Measurements from ENCODE around the gene SIDT1. TPM values are rescaled to one million over a fixed set of nuclear protein-coding genes. Genes with fewer than 3 reads are reported as not detected.
A peak's percentile ranks its signal among the peaks of the same experiment; 100 is the strongest.

SIDT1 gene
- total RNA-seq, 4 donors from 2014 or later: 62.5 to 116 (median 91.6) TPM

DNA sequence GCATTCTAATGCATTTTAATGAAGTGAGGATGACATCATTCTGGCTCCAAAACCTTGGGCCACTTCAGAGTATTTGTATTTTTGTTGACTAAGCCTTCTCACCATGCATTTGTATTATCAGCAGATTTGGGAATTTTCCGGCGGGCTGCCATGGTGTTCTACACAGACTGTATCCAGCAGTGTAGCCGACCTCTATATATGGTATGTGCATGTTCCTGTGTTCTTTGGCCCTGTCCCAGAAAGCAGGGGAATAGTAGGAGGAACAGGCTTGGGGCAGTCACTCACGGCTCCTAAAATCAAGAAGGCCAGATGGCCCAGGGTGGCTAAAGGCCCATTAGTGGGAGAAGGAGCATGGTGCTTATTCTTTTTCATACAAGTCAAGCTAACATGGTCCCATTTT lies 83.6 kb downstream of the SIDT1 start:
- H3K36me3 ChIP-seq: peaks cover 0 to 18% (median 0%) of the 10 kb centered on the region in 3 donors
- TF ChIP-seq CTCF (IDR thresholded peaks at IDR 0.05) (no peak), POLR2A (IDR thresholded peaks at IDR 0.05) (no peak)
- no peak overlapping the region for H3K4me3 ChIP-seq
- H3K4me1 ChIP-seq: no peaks in the 10 kb centered on the region
- no peak overlapping the region for H3K27ac ChIP-seq
- no peaks in the 10 kb centered on the region for H3K9me3 ChIP-seq
- H3K27me3 ChIP-seq: no peaks in the 10 kb centered on the region
- no peak for DNase-seq

DNA sequence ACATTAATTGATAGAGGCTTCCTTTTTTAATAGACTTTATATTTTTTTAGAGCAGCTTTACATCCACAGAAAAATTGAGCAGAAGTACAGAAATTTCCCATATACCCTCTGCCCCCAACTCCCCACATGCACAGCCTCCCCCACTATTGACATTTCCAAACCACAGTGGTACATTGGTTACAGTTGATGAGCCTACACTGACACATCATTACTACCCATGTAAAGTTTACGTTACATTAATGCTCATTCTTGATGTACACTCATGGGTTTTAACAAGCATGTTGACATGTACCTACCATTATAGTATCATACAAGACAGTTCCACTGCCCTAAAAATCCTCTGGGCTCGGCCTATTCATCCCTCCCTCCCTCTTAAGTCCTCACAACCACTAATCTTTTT lies 85.4 kb downstream of the SIDT1 start:
- Histone ChIP-seq H3K27me3 (no peaks in the 10 kb centered on the region), H3K4me1 (no peaks in the 10 kb centered on the region), H3K9me3 (no peaks in the 10 kb centered on the region), H3K27ac (no peak overlapping the region), H3K36me3 (peaks cover 0 to 12% (median 0%) of the 10 kb centered on the region in 3 donors), H3K4me3 (no peak overlapping the region)
- TF ChIP-seq CTCF (IDR thresholded peaks at IDR 0.05) (no peak), POLR2A (IDR thresholded peaks at IDR 0.05) (no peak)
- DNase-seq: no peak

DNA sequence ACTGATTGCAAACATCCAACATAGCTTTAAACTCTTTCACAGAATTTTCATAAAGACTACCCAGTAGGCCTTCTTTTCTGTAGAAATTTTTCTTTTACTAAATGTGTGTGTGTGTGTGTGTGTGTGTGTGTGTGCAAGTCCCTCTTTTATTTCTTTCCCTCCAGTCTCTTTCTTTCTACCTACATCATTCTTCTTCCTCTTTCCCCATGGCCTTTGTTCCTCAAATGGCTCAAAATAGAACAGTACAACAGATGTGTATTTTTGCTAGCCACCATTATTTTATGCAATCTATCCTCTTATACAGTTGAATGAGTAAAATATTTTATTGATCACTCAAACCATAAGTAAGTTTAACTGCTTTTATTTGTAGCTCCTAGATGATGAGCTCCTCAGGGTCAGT lies 87.7 kb downstream of the SIDT1 start:
- no peak overlapping the region for H3K4me3 ChIP-seq
- H3K36me3 ChIP-seq: peaks cover 0 to 15% (median 0%) of the 10 kb centered on the region in 3 donors
- no peak for DNase-seq
- no peaks in the 10 kb centered on the region for H3K4me1 ChIP-seq
- TF ChIP-seq CTCF (IDR thresholded peaks at IDR 0.05): no peak
- TF ChIP-seq POLR2A (IDR thresholded peaks at IDR 0.05): no peak
- H3K9me3 ChIP-seq: no peaks in the 10 kb centered on the region
- no peaks in the 10 kb centered on the region for H3K27me3 ChIP-seq
- no peak overlapping the region for H3K27ac ChIP-seq

DNA sequence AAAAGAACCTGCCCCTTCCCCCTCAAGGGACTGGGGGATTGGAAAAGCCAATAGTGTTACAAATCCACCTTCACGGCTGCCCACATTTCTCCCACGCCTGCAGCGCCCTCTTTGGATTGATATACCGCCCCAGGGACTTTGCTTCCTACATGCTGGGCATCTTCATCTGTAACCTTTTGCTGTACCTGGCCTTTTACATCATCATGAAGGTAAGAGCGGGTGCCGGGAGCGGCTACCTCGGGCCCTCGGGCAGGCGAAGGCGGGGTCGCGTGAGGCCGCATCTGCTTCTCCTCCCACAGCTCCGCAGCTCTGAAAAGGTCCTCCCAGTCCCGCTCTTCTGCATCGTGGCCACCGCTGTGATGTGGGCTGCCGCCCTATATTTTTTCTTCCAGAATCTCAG lies 91.0 kb downstream of the SIDT1 start:
- Histone ChIP-seq H3K27ac (no peak overlapping the region), H3K4me1 (no peaks in the 10 kb centered on the region), H3K27me3 (no peaks in the 10 kb centered on the region), H3K9me3 (no peaks in the 10 kb centered on the region), H3K36me3 (peaks cover 0 to 19% (median 0%) of the 10 kb centered on the region in 3 donors), H3K4me3 (no peak overlapping the region)
- TF ChIP-seq CTCF (IDR thresholded peaks at IDR 0.05) (no peak), POLR2A (IDR thresholded peaks at IDR 0.05) (no peak)
- no peak for DNase-seq

DNA sequence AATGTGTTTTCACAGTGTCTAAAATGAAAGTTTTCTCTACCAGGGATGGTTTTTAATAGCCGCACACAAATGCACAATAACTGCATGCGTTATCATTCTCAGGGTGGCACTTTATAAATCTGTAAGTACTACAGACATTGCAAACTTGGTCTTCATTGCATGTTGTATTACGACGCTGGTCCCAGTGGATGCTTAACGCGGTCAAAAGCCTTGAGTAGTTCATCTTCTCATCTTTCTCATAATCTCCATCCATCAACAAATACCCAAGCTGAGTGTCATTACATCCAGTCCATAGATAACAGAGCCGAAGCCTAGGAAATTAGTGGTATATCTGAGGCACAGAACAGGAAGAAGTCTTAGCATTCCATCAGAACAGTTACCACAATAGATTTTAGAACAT lies 91.5 kb downstream of the SIDT1 start:
- TF ChIP-seq POLR2A (IDR thresholded peaks at IDR 0.05) (no peak), CTCF (IDR thresholded peaks at IDR 0.05) (no peak)
- Histone ChIP-seq H3K9me3 (no peaks in the 10 kb centered on the region), H3K27me3 (no peaks in the 10 kb centered on the region), H3K4me1 (no peaks in the 10 kb centered on the region), H3K36me3 (peaks cover 0 to 24% (median 0%) of the 10 kb centered on the region in 3 donors), H3K27ac (no peak overlapping the region), H3K4me3 (no peak overlapping the region)
- DNase-seq: no peak

DNA sequence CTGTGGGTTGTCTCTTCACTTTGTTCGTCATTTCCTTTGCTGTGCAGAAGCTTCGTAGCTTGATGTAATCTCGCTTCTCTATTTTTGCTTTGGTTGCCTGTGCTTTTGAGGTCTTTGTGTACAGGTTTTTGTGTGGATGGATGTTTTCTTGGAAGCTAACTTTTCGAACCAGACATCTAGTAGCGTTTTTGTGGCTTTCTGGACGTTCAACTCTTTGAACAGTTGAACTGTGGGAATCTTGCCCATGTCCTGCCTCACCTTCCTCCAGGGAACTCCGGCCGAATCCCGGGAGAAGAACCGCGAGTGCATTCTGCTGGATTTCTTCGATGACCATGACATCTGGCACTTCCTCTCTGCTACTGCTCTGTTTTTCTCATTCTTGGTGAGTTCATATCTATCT lies 93.5 kb downstream of the SIDT1 start:
- Histone ChIP-seq H3K4me3 (peak overlapping the region in 2 of 4 donors; percentile 6 to 12), H3K36me3 (peaks cover 0 to 18% (median 0%) of the 10 kb centered on the region in 3 donors), H3K27ac (peak overlapping the region in 2 of 4 donors; percentile 56 to 66)

More for the DNA sequence above, 93.5 kb downstream of the SIDT1 start:
- H3K4me1 ChIP-seq: no peaks in the 10 kb centered on the region
- no peak for TF ChIP-seq CTCF (IDR thresholded peaks at IDR 0.05)
- no peak for TF ChIP-seq POLR2A (IDR thresholded peaks at IDR 0.05)
- DNase-seq: no peak
- no peaks in the 10 kb centered on the region for H3K9me3 ChIP-seq
- H3K27me3 ChIP-seq: no peaks in the 10 kb centered on the region
